ENCODE measurements around the gene XRRA1.

DNA sequence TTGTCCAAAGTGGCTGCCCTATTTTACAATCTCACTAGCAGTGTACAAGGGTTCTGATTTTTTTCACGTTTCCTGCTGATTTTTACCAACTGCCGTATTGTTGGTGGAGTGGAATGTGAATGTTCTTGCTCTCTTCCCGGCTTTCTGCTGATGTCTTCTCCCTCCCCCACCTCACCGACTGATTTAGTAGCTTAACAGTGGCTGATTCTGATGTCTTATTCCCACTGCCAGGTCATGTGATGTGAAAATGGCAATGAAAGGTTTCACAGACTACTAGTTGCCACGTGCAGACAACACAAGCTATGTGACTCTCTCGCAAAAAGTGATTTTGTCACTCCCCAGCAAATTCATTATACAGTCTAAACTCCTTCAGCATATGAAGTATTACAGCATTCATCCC is 22.5 kb upstream of the XRRA1 start:
- TF ChIP-seq, protein P1, sequence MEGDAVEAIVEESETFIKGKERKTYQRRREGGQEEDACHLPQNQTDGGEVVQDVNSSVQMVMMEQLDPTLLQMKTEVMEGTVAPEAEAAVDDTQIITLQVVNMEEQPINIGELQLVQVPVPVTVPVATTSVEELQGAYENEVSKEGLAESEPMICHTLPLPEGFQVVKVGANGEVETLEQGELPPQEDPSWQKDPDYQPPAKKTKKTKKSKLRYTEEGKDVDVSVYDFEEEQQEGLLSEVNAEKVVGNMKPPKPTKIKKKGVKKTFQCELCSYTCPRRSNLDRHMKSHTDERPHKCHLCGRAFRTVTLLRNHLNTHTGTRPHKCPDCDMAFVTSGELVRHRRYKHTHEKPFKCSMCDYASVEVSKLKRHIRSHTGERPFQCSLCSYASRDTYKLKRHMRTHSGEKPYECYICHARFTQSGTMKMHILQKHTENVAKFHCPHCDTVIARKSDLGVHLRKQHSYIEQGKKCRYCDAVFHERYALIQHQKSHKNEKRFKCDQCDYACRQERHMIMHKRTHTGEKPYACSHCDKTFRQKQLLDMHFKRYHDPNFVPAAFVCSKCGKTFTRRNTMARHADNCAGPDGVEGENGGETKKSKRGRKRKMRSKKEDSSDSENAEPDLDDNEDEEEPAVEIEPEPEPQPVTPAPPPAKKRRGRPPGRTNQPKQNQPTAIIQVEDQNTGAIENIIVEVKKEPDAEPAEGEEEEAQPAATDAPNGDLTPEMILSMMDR (IDR thresholded peaks at IDR 0.05; ENCODE audit: borderline replicate concordance, extremely low read depth, low read length, poor library complexity, severe bottlenecking), result no peak
- TF ChIP-seq EZH2 (IDR thresholded peaks at IDR 0.05; ENCODE audit: borderline replicate concordance, low read depth, low read length, severe bottlenecking), result no peak
